NCI-H1436 (cell line): ENCODE data around the gene ZNF276.
"Not testable (repeated sequence)": the region's sequence is repeated elsewhere in the genome, so short reads cannot be mapped to it uniquely, and the experiment has no call there.

Source experiments
- DNase-seq: peaks from one replicate; lab custom pipeline; 2025; lab: John Stamatoyannopoulos, UW

Gene ZNF276

GRCh38 chr16:89720813-89721545 is at the start of gene ZNF276, which contains the start of gene VPS9D1:
Gene ZNF276, plus strand, starts transcription at chr16:89721537. Its CDS starts 104 bp downstream, at chr16:89721641.
Gene VPS9D1, minus strand, starts transcription at chr16:89720898. Its CDS starts 37 bp downstream, at chr16:89720861.
- peak; percentile 81 for DNase-seq

GRCh38 chr16:89671565-89671964 is 49.8 kb upstream of the ZNF276 start:
- DNase-seq: not testable (repeated sequence)

GRCh38 chr16:89672177-89672941 is 49.0 kb upstream of the ZNF276 start:
- no peak for DNase-seq

- no peak for DNase-seq
Measured at GRCh38 chr16:89678258-89678657, 43.1 kb upstream of the ZNF276 start.

DNA sequence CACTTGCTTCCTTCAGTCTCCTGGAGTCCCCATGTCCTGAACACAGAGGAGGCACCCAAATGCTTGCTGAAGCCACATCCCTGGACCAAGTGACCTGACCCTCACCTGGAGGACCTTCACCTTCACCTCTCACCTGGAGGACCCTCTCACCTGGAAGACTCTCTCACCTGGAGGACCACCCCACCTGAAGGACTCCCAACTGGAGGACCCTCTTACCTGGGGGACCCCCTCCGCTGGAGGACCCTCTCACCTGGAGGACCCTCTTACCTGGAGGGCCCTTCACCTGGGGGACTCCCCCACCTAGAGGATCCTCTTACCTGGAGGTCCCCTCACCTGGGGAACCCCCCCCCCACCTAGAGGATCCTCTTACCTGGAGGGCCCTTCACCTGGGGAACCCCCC is 35.4 kb upstream of the ZNF276 start:
- no peak for DNase-seq

DNA sequence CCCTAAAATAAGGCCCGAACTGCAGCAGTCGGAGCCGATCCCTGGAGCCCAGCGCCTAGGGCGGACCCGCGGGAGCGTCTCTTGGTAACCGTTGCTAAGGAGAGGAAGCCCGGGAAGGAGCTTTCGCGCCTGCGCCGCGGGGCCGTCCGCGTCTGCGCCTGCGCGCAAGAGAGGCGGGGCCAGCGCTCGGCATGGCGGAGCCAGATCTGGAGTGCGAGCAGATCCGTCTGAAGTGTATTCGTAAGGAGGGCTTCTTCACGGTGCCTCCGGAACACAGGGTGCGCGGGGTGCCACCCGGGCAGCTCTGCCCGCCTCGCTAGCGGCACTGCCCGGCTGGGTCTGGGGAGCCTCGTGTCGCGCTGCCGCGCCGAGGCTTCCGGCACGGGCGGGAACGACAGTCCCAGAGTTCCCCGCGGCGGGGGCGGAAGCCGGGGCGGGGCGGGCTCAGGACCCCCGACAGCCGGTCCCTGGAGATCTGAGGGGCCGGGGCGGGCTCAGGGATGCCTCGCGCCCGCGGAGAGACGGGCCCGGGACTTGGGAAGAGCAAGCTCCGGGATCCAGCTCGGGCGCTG is 34.7 kb upstream of the ZNF276 start, which contains the start of gene CDK10:
Gene CDK10, plus strand, starts transcription at position 170 of the 572 bp plus-strand sequence. Its CDS starts 22 bp downstream, at position 192.
- peak; percentile 90 for DNase-seq

GRCh38 chr16:89687092-89687940 is 34.0 kb upstream of the ZNF276 start:
- DNase-seq: no peak

GRCh38 chr16:89688395-89688794 is 32.9 kb upstream of the ZNF276 start:
- no peak for DNase-seq

- DNase-seq: no peak
Measured at GRCh38 chr16:89689142-89689541, 32.2 kb upstream of the ZNF276 start.

DNA sequence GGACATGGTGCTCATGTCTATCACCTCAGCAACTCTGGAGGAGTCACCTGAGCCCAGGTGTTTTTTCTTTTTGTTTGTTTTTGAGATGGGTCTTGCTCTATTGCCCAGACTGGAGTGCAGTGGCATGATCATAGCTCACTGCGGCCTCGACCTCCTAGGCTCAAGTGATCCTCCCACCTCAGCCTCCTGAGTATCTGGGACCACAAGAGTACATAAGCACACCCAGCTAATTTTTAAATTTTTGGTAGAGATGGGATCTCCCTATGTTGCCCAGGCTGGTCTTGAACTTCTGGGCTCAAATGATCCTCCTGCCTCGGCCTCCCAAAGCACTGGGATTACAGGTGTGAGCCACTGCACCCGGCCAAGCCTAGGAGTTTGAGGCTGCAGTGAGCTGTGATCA is 31.7 kb upstream of the ZNF276 start:
- DNase-seq: not testable (repeated sequence)

- DNase-seq: no peak
Measured at GRCh38 chr16:89690392-89690901, 30.9 kb upstream of the ZNF276 start.

DNA sequence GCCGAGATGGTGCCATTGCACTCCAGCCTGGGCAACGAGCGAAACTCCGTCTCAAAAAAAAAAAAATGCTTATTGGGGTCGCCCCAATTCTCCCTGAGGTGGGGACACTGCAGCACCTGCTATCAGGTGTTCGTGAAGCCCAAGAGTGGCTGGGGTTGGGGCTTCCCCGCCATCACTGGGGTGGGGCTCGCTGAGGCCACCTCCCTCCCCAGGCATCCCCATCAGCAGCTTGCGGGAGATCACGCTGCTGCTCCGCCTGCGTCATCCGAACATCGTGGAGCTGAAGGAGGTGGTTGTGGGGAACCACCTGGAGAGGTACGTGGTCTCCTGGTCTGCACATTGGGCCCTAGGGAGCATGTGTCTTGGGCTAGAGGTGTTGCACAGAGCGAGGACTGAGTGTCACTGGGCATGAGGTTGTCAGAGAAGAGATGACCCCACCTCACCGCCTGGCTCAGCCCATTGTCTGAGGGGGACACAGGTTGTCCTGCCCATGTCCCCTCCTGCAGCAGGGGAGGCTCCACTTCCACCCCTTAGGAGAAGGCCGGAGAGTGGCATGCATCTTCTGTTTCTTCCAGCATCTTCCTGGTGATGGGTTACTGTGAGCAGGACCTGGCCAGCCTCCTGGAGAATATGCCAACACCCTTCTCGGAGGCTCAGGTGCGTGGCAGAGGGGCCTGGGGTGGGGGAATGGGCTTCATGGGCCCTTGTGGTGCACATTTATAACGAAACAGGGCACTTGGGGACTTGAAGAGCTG is 29.9 kb upstream of the ZNF276 start:
- no peak for DNase-seq

GRCh38 chr16:89691986-89692569 is 29.3 kb upstream of the ZNF276 start:
- DNase-seq: no peak

DNA sequence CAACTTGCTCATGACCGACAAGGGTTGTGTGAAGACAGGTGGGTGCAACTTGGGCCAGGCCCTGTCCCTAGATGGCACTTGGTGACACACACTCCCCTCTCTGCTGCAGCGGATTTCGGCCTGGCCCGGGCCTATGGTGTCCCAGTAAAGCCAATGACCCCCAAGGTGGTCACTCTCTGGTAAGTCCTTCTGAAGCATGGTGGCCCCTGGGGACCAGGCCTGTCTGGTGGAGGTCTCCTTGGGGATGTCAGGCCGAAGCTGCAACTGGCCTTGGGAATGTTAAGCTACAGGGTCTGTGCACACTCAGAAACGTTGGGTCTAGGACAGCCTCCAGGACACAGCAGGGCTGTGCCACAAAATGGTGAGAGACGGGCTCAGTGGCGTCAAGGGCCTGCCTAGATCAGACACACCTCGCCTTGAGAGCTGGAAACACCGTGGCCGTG is 28.0 kb upstream of the ZNF276 start:
- DNase-seq: no peak

DNA sequence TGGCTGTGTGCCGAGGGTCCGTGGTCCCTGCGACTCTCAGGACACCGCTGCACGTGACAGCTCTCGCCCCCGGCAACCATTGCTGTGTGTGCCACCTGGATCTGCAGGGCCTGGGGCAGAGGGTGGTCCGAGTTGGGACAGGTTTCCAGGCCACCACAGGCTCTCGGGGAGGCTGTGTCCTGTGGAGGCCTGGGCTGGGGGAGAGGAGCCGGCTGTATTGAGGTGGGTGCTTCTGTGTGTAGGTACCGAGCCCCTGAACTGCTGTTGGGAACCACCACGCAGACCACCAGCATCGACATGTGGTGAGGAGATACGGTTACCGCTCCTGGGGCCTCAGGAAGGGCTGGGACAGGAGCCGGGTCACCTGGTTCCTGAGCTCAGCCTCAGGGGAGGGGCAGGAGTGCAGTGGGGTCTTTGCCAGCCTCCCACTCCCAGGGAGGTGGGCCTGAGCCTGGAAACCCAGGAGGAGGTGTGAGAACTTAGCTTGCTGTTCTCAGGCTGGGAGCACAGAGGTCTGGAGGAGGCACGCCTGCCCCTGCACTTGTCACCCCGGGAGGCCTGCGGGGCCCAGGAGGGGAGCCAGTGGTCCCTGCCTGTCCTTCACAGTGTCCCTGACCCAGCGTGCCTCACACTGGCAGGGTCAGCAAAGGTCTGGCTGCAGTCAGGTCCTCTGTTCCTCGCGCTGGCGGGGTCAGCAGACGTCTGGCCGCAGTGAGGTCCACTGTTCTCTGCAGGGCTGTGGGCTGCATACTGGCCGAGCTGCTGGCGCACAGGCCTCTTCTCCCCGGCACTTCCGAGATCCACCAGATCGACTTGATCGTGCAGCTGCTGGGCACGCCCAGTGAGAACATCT is 27.2 kb upstream of the ZNF276 start:
- no peak for DNase-seq

GRCh38 chr16:89694784-89695085 is 26.6 kb upstream of the ZNF276 start:
- not testable (repeated sequence) for DNase-seq

- DNase-seq: no peak
Measured at GRCh38 chr16:89695086-89695874, 26.1 kb upstream of the ZNF276 start.

DNA sequence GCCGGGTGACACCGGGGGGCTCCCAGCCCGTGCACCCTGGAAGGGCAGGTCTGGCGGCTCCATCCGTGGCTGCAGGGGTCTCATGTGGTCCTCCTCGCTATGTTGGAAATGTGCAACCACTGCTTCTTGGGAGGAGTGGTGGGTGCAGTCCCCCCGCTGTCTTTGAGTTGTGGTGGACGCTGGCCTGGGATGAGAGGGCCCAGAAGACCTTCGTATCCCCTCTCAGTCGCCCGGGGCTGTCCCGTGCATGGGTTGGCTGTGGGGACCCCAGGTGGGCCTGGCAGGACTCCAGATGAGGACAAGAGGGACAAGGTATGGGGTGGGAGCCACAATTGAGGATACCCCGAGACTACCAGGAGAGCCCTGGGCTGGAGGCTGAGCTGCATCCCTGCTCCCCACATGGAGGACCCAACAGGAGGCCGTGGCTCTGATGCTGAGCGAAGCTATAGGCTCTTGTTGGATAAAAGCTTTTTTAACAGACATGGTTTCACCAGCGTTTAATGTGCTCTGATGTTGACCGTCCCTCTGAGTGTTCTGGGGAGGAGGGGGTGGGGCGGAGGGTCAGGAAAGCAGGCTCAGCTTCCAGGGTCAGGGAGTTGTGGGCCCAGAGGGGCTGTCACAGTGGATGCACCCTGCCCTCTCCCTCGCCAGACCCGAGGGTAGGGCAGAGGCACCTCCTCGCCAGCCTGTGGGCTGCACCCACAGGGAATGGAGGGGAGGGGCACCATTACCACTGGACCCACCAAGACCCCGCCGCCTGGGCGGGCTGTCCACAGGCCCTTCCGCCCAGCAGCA is 25.3 kb upstream of the ZNF276 start:
- DNase-seq: no peak
